Medulla oblongata (tissue), 1 donor: ENCODE results near the gene CRTAC1.
"Not testable (repeated sequence)": the region's sequence is repeated elsewhere in the genome, so short reads cannot be mapped to it uniquely, and the experiment has no call there.

Experiments used
- DNase-seq: peaks from one replicate; pipeline ENCODE4 v3.0.0-alpha.2; 2015; ENCODE audit errors: extremely low spot score

CRTAC1 gene

DNA sequence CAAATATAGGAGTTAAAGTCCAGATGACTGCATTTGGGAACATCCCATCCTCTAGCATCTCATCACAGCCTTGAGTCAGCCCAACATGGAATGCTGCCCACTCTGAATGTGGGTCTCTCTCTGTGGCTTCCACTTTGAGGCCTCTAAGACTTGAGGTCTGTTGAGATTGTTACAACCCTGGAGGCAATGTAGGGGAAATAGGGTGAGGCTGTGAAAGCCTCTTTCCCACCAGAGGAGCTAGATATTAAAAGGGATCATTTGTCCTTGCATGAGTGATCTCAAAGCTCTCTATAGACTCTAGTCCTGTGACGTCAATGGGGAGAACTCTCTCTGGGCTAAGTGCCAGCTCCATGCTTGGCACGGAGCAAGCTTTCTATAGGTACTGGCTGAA is 187.1 kb downstream of the CRTAC1 start:
- DNase-seq = no peak

- no peak for DNase-seq
Measured at GRCh38 chr10:97842656-97843280, 187.7 kb downstream of the CRTAC1 start.

DNA sequence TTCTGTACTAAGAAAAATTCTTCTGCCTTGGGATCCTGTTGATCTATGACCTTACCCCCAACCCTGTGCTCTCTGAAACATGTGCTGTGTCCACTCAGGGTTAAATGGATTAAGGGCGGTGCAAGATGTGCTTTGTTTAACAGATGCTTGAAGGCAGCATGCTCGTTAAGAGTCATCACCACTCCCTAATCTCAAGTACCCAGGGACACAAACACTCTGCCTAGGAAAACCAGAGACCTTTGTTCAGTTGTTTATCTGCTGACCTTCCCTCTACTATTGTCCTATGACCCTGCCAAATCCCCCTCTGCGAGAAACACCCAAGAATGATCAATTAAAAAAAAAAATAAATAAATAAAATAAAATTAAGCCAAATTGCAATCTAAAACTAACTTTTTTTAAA is 188.3 kb downstream of the CRTAC1 start:
- not testable (repeated sequence) for DNase-seq

DNA sequence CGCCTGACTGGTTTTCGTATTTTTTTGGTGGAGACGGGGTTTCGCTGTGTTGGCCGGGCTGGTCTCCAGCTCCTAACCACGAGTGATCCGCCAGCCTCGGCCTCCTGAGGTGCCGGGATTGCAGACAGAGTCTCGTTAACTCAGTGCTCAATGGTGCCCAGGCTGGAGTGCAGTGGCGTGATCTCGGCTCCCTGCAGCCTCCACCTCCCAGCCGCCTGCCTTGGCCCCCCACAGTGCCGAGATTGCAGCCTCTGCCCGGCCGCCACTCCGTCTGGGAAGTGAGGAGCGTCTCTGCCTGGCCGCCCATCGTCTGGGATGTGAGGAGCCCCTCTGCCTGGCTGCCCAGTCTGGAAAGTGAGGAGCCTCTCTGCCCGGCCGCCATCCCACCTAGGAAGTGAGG is 189.3 kb downstream of the CRTAC1 start:
- DNase-seq = not testable (repeated sequence)

DNA sequence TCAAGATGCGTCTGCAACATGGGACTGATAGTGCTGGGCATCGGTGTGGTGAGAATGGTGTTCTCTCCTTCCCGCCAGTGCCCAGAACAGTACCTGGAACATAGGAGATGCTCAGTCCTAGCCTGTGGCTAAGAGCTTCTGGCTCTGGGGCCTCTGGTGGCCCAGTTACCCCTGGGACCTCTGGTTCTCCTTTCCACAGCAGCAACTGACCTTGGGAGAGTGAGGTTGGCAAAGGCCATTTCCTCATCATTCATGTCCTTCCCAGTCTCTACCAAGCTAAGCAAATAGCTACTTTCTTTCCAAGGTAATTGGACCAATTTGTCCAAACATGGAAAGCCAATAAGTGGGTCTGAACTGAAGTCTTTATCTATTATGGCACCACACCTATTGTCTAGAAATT is 192.3 kb downstream of the CRTAC1 start:
- no peak for DNase-seq

DNA sequence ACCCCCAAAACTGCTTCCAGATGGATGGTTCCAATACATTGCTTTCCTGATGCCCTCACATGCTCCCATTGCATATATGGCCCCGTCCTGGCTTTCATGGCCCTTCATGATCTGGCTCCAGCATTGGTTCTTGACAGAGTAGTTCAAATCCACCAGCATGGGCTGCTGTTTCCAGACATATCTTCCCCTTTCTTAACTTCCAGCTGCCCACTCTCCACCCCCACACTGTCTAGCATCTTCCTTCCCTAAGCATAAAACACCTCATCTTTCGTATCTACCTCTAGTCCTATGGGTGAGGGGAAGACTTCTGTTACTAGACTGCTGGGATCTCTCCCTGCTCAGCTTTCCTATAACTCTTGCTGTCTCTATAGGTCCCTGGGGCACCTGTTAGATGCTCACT is 194.0 kb downstream of the CRTAC1 start:
- DNase-seq = no peak

DNA sequence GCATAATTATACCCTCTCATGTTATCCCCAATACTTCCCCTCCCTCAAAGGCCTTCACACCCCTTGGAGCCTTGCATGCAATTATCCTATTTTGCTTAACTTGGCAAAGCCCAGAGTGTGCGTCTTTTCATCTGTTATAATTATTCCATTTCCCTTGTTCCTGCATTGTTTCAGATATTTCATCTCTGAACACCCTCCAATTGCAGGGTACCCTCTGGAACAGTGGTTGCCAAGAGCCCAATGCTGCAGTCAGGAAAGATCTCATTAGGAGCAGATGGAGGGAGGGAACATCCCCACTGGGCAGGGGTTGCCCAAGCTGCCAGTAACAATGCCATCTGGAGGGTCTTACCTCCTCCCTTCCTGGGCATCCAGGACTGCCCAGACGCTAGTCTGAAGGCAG is 199.2 kb downstream of the CRTAC1 start:
- no peak for DNase-seq

DNA sequence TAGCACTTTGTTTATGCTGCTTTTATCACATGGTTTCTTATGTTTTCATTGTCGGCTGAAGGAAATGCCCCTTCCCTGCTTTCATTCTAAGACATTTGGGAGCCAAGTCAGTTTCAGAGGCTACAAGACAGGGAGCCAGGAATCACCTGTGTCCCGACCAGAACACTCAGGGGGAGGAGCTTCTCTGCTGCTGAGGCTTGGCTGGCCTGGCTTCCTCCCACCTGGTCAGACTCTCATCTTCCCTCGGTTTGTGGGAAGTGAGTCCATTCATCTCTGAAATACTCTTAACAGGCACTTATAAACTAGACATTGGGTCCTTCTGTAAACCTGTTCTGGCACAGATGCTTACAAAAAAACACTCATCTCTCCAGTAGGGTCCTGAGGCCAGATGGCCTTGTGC is 200.4 kb downstream of the CRTAC1 start:
- no peak for DNase-seq

DNA sequence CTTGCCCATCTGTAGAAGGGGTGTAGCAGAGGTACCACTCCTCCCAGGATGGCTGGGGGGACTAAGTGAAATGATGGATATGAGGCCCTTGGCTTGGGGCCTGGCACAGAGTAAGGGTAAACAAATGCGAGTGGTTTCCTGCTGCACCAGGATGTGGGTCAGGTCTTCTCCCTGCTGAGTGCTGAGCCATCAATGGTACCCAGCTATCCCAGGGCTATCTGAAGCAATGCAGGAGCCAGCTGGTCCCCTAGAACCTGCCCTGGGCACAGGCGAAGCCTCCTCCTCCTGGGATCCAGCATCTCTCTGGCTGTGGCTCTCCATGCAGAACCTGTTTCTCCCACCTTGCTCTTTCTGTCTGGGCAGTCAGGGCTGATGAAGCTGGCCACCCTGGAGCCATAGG is 201.7 kb downstream of the CRTAC1 start:
- DNase-seq = no peak

- DNase-seq = no peak
Measured at GRCh38 chr10:97827702-97828291, 202.6 kb downstream of the CRTAC1 start.

- no peak for DNase-seq
Measured at GRCh38 chr10:97826892-97827291, 203.5 kb downstream of the CRTAC1 start.

DNA sequence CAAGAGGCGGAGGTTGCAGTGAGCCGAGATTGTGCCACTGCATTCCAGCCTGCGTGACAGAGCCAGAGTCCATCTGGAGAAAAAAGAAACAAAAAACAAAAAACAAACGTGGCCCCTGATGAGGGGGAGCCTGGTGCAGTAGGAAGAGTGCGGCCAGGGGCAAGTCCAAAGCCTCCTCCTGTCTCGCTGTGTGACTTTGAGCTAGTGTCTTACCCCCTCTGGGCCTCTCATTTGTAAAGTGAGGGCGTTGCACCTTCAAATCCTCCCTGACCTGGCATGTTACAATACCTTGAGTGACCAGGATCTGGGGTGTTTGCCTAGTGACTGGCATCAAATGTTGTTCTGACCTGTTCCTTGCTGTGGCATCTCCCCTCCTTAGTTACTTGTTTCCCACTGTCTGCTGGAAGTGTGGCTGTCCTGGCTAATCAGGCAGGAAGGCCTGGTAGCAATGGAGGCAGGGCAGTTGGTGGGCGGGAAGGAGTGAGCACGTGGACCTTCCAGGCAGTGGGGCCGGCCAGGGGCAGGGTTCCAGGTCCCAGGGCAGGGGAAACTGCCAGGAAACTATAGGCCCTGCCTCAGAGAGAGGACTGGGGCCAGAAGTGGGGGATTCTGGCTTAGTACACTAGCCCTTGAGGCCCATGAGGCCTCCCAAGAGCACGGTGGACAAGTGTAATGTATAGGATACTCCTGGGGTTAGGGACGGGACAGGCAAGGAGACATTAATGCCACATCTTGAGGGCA is 205.2 kb downstream of the CRTAC1 start:
- DNase-seq = peak; percentile 27

DNA sequence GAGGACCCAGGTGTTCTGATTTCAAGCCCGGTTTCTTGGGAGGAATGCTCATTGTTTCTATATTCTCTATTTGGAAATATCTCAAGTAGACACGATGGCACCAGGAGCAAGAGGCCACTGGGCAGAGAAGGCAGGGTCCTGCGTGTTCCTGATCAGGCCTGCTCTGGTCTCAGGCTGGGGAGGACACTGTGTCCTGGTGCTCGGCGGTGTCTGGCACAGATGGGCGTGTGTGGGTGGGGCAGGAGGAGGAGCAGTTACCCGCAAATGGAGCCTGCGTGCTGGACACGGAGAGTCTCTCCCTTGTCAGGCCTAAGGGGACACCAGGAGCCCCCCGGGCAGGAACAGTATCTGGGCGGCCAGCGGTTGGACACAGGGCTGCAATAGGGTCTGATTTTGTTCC is 206.7 kb downstream of the CRTAC1 start:
- DNase-seq = no peak

GRCh38 chr10:97822261-97822687 is 208.1 kb downstream of the CRTAC1 start:
- DNase-seq = no peak

DNA sequence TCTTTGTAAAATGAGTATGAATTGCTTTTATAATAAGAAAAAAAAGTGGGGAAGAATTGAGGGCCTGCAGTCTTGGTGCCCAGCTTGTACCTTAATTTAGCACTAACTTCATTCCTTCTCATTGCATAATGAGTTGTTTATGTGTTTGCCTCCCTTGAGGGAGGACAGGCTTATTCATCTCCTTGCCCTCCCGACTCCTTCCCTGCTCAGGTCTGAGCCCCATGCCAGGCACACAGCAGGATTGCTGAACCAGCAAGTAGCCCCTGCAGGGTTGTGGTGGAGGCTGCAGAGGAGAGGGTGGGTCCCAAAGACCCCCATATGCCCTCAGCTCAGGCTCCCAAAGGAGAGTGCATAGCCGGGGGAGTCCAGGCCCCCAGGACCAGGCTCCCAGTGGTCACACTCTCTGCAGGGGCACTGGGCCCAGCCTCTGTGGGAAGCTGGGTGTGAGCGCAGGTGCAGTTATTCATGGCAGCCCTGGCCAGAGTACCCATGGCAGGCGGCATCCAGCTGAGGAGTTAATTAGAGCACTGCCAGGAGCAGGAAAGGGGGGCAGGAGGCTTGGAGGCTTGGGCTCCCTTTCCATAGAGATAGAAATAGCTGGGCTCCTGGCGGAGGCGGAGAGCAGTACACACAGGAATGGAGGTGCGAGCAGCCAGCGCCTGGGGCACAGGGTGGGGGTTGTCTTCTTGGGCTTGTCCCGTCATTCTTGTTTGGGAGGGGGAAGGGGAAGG is 208.9 kb downstream of the CRTAC1 start:
- peak; percentile 4 for DNase-seq

DNA sequence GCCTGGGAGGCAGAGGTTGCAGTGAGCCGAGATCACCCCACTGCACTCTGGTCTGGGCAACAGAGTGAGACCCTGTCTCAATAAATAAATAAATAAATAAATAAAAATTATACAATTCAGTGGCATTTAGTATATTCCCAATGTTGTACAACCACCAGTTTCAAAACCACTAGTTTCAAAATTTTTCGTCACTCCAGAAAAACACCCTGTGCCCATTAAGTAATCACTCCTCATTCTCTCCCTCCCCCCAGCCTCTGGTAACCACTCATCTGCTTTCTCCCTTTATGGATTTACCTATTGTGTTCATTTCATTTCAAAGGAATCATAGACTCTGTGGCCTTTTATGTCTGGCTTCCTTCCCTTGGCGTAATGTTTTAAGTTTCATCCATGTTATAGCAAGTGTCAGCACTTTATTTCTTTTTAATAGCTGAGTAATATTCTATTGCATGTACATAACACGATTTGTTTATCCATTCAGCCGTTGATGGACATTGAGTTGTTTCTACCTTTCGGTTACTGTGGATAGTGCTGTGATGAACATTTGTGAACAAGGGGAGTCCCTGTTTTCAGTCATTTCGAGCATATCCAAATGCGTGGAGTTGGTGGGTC is 210.2 kb downstream of the CRTAC1 start:
- no peak for DNase-seq

DNA sequence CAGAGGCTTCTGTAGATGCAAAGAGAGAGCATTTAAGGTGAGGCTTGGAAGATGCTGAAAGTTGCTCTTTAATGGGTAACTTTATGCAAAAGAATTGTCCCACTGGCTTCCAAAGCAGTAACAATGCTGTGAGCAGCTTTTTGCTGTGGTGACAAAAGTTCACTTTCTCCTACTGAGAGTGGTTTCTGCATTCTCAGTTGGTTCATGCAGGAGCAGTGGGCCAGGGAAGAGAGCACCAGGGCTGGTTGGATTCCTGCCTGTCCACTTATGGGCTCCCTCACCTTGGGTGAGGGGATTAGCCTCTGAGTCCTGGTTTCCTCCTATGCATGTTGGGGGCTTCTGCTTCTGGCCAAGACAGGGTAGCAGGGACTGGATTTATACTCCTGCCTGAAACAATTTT is 211.8 kb downstream of the CRTAC1 start:
- no peak for DNase-seq

- no peak for DNase-seq
Measured at GRCh38 chr10:97816609-97817008, 213.8 kb downstream of the CRTAC1 start.
